HG02973 (cell line): ENCODE results near the gene ANKFY1.
"Not testable (repeated sequence)": the region's sequence is repeated elsewhere in the genome, so short reads cannot be mapped to it uniquely, and the experiment has no call there.

Source experiments
- ATAC-seq: cut with Tn5 transposase; IDR thresholded peaks from one replicate; pipeline ENCODE4 v1.9.1; 2021; ENCODE audit warnings: moderate library complexity; ENCODE audit not compliant: unreplicated experiment

The ANKFY1 gene

DNA sequence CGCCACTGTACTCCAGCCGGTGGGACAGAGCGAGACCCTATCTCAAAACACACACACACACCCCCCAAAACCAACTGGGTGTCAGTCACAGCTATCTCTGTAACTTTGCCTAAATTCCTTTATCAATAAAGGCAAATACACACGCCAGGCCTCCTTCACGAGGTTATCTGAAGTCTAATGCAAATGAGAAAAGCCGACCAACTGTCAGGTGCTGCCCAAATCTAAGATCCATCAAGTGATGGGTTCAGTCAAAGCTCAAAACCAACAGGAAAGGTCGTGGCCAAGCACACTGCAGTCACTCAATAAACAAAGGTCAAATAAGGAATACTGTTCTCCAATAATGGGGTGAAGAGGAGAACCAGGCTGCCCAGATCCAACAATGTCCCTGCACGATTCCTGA lies 1.1 kb downstream of the ANKFY1 start:
- ATAC-seq = no peak

DNA sequence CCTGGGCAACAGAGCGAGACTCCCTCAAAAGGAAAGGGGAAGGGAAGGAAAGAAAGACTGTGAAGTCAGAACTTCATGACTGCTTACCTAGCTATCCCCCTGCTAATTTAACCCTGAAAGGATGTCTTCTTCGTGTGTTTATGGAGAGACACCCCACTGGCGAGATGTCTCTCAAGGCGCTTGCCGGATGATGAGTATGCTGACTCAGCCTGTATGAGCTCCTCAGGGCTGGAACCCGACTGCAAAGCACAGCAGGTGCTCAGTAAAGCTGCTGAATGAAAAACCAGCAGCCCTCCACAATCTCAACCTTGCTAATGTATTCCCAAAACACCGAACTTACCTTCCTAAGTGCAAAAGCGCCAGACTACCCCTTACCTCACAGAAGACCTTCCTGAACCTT lies 2.3 kb downstream of the ANKFY1 start:
- no peak for ATAC-seq

DNA sequence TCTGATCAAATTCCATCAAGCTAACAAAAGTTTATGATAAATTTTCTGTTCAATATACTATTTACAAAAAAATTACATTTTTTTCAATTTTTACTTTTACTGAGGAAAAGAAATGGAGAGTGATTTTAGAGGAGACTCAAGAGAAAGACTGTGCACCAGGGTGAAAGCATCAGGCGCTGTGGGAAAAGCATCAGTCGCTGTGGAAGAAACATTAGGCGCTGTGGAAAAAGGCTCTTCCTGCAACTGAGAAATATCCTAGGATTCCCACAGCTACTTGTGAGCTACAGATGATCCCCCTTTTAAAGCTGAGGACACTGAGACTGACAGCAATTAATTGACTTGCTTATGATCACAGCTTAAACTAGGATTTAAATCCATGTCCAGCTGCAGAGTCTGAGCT lies 4.9 kb downstream of the ANKFY1 start:
- ATAC-seq = no peak

DNA sequence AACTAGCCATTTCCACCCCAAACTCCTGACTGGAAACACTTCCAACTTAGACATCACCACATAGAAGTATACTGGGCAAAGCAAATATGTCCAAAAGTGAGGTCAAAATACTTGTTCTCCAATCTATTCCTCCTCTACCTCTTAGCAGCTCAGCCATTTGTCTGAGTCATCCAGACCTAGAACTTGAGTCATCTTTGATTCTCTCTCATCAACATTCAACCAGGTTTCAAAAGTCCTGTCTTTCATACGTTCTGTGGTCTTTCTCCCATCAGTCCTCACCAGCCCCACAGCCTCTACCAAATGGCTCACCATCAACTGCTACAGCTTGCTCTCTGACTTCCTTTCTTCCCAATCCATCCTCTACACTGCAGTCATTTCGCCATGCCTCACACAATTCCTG lies 6.8 kb downstream of the ANKFY1 start:
- ATAC-seq = no peak

DNA sequence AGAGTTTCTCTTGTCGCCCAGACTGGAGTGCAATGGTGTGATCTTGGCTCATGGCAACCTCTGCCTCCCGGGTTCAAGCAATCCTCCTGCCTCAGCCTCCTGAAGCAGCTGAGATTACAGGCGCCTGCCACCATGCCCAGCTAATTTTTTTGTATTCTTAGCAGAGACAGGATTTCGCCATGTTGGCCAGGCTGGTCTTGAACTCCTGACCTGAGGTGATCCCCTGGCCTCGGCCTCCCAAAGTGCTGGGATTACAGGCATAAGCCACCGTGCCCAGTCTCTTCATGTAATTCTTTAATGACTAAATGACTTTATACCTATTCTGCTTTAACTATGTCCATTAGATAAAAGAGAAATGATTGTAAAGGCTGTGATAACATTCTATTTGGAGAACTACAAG lies 8.5 kb downstream of the ANKFY1 start:
- ATAC-seq = not testable (repeated sequence)

DNA sequence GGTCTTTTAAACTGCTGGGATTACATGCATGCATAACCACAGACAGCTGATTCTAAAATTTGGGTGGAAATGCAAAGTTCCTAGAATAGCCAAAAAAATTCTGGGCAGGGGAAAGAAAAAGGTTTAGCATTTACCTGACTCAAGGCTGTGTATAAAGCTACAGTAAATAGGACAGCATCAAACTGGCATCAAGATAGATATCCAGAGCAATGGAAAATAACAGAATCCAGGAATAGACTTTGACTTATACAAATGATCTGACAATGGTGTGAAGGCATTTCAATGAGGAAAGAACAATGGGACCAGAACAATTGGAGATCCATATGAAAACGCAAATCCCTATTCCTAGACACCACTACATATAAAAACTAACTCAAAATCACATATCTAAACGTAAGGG lies 12.9 kb downstream of the ANKFY1 start:
- ATAC-seq = no peak

DNA sequence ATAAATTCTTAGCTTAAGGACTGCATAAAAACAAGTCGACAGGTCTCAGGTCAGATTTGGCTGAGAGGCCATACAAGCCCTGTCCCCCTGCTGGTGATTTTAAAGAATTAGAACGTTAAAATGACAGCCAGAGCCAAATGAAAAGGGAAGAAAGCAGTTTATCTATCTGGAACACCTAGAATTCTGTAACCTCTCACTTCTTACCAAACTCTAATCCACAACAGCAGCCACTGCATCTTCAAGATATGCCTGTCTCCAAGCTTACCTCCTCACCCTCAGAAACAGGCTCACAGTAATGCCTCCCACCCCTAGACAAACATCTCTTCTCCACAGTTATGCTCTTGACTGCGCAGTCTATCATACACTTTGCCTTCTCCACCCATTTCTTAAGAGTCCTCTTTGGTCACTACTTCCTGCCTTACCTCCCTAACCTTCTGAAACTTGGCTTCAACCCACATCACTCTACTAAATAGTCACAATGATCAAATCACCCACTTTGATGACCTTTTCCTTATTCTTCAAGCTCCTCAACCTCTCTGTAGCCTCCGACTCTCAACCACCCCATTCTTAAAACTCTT lies 14.2 kb downstream of the ANKFY1 start:
- ATAC-seq = no peak

DNA sequence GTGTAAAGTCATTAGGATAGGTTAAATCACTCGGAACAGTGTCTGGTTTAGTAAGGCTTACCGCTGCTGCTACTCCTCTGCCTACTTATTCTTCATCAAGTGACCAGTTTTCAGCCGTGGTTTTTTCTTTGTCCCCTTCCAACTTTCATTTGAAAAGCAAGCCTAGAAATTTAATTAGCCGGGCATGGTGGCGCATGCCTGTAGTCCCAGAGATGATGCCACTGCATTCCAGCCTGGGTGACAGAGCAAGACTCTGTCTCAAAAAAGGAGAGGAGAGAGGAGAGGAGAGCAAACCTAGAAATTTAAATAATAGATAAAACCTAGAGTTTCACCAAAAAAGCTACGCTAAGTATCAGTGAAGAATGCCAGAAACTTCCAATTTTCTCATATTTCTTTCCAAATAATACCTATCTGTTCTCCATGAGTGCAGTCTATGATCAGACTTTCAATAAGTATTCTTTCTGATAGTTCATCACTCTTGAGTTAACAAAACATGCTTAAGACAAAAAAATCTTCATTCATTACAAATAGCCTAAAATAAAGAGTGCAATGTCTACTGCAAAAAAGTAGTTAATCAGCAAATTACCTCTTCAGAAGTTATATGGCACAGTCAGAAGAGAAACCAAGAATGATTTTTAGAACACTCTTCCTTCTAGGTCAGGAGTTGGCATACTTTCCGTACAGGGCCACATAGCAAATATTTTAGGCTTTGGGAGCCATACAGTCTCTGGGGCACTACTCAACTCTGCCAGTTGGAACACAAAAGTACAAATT lies 15.1 kb downstream of the ANKFY1 start:
- ATAC-seq = no peak

DNA sequence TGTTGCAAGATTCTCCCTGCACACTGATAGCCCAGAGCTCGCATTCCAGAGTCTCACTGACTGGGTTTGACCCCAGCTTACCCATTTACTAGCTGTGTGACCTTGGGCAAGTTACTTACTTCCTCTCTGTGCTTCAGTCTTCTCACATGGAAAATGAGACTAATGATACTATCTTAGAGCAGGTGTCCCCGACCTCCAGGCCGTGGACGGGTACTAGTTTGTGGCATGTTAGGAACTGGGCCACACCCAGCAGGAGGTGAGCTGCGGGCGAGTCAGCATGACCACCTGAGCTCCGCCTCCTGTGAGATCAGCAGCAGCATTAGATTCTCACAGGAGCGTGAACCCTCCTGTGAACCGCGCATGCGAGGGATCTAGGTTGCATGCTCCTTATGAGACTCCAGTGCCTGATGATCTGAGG lies 15.8 kb downstream of the ANKFY1 start:
- no peak for ATAC-seq

DNA sequence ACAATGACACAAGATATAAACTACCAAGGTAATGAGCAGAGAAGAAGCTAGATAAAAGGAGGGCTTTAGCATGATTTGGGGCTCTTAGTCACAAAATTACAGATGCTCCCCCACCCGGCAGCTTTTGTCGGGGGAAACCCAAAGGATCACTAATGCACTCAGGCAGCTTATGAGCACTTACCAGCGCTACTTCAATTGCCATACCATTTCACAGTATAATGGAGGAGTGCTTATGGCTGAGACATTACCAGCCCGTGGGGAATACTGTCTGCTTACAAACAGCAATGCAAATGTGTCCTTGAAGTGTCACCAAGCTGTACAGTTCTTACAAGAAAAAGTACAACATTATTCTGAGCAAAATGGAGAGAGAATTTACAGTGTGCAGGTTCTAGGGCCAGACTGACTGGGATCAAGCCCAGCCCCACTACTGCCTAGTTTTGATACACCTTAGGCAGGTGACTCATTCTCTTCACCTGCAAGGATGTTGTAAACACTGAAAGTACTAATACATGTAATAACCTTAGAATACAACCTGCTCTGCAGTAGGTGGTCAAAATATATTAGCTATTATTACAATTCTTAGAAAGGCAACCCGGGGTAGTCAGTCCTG lies 16.3 kb downstream of the ANKFY1 start:
- no peak for ATAC-seq

DNA sequence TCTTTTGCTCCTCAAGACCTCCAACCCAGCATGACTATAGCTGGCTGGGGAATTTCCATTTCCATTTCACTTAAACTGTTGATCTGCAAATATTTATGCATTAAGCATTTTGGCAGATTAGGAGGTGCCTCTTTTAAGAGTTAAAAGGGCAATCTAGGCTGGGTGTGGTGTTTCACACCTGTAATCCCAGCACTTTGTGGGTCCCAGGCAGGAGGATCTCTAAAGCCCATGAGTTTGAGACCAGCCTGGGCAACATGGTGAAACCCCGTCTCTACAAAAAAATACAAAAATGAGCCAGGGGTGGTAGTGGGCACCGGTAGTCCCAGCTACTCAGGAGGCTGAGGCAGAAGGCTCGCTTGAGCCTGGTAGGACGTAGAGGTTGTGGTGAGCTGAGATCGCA lies 17.1 kb downstream of the ANKFY1 start:
- ATAC-seq = no peak

DNA sequence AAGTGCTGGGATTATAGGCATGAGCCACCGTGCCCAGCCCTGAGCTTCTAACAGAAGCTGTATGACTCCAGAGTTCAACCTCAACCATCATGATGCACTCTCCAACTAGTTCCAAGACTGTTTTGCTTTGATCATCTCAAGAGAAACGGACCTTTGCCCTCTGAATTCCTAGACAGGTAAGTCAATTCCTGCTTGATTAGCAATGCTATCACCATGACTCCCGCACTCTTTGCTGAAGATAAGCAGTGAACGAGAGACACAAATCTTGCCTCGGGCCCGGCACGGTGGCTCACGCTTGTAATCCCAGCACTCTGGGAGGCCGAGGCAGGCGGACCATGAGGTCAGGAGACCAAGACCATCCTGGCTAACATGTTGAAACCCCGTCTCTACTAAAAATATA lies 22.2 kb downstream of the ANKFY1 start:
- no peak for ATAC-seq

DNA sequence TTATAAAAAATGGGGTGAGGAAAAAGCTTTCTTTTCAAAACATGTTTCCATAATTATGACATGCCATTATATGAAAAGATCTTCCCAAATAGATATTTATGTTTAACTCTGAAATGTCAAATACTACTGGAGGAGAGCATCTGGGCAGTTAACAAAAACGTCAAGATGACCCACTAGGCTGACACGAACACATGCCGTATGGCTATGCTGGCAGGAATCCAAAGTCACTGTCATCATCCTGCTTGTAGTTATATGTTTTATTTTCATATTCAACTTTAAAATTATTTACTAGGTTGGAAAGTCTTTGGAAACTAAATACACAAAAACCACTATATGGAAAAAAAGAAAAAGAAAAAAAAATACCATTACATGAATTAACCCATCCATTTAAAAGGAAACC lies 27.3 kb downstream of the ANKFY1 start:
- no peak for ATAC-seq

DNA sequence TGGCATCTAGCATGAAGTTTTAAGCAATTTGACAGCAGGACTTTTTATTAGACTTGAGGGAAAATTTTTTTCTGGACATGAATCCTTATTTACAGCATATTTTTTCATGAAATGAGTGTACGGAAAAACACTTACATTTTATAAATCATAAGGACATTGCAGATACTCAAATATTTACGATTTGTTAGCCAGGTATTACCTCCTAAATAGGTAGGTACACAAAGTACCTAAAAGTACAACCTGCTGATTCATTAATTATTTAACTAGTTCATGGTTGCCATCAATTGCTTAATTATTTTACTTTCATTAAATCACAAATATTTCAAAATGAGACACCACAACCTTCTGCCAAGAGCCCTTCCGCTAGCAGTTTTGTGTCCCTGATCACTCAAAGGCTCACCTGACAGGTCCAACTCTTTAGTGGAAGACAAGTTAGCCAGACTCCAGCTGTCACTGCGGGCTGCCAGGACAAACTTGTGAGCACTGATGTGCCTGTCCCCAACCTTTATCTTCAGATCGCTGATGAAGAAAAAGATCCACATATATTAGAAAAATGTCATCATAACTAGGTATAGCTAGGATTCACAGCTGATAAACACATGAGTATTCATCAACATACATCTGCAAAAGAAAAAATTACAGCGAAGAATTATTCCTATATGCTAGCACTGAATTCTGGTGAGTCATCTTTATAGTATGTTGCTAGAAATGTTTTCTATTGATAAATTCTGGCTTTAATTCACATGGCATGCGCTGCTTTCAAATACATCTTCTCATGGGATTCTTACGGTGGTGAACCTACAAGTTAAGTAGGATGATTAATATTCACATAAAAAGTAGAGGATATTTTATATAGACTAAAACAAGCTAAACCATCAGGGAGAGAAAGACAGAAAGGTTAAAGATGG lies 28.2 kb downstream of the ANKFY1 start:
- ATAC-seq = no peak

DNA sequence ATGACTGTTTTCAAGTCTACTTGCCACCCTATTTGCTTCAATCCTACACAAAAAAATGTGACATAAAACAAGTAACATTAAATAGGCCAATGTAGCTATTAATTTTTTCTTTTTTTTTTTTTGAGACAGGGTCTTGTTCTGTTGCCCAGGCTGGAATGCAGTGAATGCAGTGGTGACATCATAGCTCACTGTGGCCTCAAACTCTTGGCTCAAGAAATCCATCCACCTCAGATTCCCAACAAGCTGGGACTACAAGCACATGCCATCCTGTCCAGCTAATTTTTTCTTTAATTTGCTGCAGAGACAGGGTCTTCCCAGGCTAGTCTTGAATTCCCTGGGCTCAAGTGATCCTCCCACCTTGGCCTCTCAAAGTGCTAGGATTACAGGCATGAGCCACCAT lies 29.4 kb downstream of the ANKFY1 start:
- ATAC-seq = no peak

DNA sequence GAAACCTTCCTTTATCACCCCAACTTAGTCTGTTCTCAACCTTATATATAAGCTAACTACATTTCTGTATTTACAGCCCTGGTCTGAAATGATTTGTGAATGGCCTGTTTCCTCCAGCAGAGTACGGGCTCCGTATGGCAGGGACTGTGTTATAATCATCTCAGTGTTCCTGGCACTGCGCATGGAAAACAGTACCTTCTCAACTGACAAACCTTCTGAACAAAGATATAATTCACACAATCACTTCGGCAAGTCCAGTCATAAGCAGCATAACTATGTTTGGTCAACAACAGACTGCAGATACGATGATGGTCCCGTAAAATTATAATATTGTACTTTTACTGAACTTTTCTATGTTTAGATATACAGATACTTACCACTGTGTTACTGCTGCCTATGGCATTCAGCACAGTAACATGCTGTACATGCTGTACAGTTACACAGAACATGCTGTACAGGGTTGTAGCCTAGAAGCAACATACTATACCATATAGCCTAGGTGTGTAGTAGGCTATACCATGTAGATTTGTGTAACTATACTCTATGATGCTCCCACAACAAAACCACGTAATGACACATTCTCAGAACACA lies 30.0 kb downstream of the ANKFY1 start:
- no peak for ATAC-seq

DNA sequence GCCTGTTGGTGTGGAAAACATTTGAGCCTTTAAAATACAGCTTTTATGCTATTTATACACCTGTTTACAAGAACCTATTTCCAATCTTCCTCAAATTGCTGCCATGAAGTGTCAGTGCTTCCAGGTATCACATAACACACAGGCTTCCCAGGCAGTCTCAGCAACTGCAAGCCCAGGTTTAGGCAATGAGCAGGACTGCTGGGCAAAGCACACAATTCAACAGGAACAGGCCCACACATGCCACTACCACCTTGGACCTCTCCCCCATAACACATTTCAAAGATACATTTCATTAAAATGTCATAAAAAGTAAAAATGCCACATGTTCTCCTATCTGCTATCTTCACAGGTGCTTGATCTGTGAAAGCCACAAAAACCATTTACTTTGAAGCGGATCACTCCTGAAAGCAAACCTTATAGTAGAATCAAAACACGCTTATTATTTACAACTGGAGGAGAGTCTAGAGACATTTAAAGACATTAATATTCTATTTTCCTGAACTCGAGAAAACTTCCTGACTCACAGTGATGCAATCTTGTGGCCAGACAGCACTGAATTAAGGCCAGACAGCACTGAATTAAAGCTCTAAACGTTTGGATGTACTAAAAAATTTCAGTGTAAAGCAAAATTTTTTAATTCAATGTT lies 31.5 kb downstream of the ANKFY1 start:
- ATAC-seq = no peak

DNA sequence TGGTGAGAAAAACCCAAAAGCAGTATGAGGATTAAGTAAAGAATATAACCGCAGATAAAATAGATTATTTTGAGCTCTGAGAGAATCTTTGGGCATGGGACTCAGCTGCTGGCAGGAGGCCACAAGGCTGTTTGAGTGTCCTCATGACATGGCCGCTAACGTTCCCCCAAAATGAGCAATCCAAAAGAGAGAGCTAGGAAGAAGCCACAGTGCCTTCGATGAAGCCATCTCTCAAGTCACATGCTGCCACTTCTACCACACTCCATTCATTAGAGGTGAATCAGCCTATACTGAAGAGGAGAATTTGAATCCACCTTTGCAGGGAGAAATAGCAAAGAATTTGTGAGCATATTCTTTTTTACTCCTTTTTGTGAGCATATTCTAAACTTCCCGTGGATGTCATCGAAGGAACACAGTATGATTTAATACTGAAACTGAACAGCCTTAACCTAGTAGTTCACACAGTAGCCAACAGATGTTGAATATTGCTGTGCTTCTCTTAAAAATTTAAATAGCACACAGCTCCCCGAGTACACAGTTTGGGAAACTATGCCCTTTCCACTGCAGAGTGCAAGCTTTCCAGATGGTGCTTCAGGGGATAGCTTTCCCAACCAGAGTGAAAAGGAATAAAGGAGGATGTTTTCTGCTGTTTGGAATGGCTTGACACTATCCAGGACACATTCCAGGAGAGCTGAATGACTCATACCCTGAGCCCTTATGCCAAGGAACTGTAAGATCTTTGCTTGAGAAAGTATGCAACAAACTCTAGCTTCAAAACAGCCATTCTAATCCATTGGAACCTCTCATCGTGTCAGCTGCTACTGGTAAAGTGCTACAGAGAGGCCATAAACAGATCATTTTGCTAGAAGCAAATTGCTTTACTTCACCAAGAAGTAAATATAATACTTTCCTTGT lies 33.9 kb downstream of the ANKFY1 start:
- no peak for ATAC-seq

DNA sequence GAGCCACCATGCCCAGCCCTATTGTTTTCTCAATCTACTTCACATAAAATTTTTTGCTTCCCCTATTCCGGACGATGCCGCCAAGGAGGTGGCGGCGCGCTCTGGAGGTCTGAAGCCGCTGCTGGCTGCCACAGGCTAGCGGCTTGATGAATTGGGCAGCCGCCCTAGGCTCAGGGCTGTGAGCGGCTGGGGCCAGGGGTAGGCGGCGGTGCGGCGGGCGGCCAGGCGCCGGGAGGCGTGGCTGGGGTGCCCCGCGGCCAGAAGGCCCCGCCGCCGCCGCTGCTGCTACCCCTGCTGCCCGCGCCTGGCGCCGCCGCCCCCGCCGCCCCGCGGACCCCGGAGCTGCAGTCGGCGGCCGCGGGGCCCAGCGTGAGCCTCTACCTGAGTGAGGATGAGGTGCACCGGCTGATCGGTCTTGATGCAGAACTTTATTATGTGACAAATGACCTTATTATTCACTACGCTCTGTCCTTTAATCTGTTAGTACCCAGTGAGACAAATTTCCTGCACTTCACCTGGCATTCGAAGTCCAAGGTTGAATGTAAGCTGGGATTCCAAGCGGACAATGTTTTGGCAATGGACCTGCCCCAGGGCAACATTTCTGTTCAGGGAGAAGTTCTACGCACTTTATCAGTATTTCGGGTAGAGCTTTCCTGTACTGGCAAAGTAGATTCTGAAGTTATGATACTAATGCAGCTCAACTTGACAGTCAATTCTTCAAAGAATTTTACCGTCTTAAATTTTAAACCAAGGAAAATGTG lies 41.7 kb downstream of the ANKFY1 start:
- ATAC-seq = no peak
